Measurements from ENCODE around the gene SMC1B. TPM values are rescaled to one million over a fixed set of nuclear protein-coding genes. Genes with fewer than 3 reads are reported as not detected.

SMC1B gene
- total RNA-seq (2022), result not detected in 2 replicates
- Bru-seq, nascent RNA, result percentile 7 among the genes with signal in this experiment
- BruChase-seq, experiment 1, labeled RNA remaining after a 6-hour chase, result percentile 4 among the genes with signal in this experiment
- BruChase-seq, experiment 2, labeled RNA remaining after a 2-hour chase, result percentile 1 among the genes with signal in this experiment
- long read RNA-seq, partial matches to known transcripts, result 0 of 1 reads
- long read RNA-seq, other reads (novel, unspliced or antisense), result 1 of 1 reads

- no peak for TF ChIP-seq CTCF (IDR thresholded peaks at IDR 0.05; ENCODE audit: unreplicated experiment)
- BruUV-seq (replicated peaks), result TSS peak; percentile 82
- CTCF ChIA-PET, result no interaction called here
- peak within 1 kb of the TSS; percentile 71 for H3K4me3 Mint-ChIP-seq (ENCODE audit: low read depth, unreplicated experiment)
- no peaks in the 10 kb centered on the region for H3K4me1 Mint-ChIP-seq (ENCODE audit: low read depth, unreplicated experiment)
- H3K36me3 Mint-ChIP-seq (ENCODE audit: insufficient read depth, unreplicated experiment), result peaks cover 9% of the 10 kb centered on the region
- H3K27me3 Mint-ChIP-seq (ENCODE audit: unreplicated experiment), result no peaks in the 10 kb centered on the region
- H3K27ac Mint-ChIP-seq (ENCODE audit: unreplicated experiment), result peak within 1 kb of the TSS; percentile 67
- intact Hi-C loops (cut with micrococcal nuclease; ENCODE audit: unreplicated experiment), result no loop called here
- peak; percentile 83 for DNase-seq
- no peaks in the 10 kb centered on the region for H3K9me3 Mint-ChIP-seq (ENCODE audit: low read depth, unreplicated experiment)
These were observed at the start of gene SMC1B, which contains the start of gene RIBC2 for GRCh38 chr22:45413368-45414211. Gene SMC1B, minus strand, starts transcription at chr22:45413599. Its CDS starts 32 bp downstream, at chr22:45413567. Gene RIBC2, plus strand, starts transcription at chr22:45413693. Its CDS starts 194 bp downstream, at chr22:45413887.

- no TSS peak for BruUV-seq (replicated peaks)
- CTCF ChIA-PET, result interaction anchor here (0.9 kb wide), 1 partner anchor 87 kb away, joined by 3 read pairs; no protein-coding TSS in a partner anchor
- TF ChIP-seq CTCF (IDR thresholded peaks at IDR 0.05; ENCODE audit: unreplicated experiment), result no peak
- Mint-ChIP-seq H3K9me3 (ENCODE audit: low read depth, unreplicated experiment) (peaks cover 4% of the 10 kb centered on the region), H3K4me1 (ENCODE audit: low read depth, unreplicated experiment) (no peaks in the 10 kb centered on the region), H3K27ac (ENCODE audit: unreplicated experiment) (no peak overlapping the region), H3K4me3 (ENCODE audit: low read depth, unreplicated experiment) (no peak overlapping the region), H3K27me3 (ENCODE audit: unreplicated experiment) (peaks cover 27% of the 10 kb centered on the region), H3K36me3 (ENCODE audit: insufficient read depth, unreplicated experiment) (no peaks in the 10 kb centered on the region)
- DNase-seq, result no peak
- intact Hi-C loops (cut with micrococcal nuclease; ENCODE audit: unreplicated experiment), result no loop called here
These were observed 48.7 kb upstream of the SMC1B start for GRCh38 chr22:45462034-45462655.

DNA sequence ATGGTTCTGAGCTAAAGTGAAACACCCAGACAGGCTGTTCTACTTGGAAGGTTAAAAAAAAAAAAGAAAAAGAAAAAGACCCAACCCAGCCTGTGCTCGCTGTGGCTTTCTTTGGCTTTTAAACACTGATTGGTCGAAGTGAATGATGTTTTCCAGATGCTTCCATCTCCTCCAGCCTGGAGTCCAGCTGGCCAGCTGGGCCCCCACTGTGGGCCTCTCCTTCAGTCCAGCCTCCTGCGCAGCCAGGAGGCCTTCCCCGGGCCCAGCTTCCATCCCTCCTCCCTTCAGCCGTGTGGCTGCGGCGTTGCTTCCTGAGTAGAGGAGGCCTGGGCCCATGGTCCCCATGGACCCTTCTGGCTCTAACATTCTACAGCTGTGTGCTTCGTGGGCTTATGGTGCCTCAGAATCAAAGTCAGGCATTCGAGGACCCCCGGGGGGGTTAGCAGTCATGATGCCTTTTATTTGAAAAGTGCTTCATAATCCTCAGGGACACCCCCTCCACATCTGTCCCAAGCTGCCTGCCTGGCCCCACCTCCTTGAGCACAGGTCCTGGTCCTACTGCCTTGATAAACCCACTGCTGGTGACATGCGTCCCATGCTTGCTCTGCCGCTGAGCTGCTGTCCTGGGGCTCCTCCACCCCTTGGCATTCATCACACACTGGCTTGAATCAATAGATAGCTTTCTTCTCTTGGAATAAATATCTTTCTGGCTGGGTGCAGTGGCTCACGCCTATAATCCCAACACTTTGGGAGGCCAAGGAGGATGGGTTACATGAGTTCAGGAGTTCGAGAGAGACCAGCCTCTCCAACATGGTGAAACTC lies 47.1 kb upstream of the SMC1B start:
- Mint-ChIP-seq H3K27me3 (ENCODE audit: unreplicated experiment) (peaks cover 43% of the 10 kb centered on the region), H3K9me3 (ENCODE audit: low read depth, unreplicated experiment) (peaks cover 4% of the 10 kb centered on the region), H3K4me1 (ENCODE audit: low read depth, unreplicated experiment) (no peaks in the 10 kb centered on the region), H3K27ac (ENCODE audit: unreplicated experiment) (no peak overlapping the region), H3K4me3 (ENCODE audit: low read depth, unreplicated experiment) (no peak overlapping the region), H3K36me3 (ENCODE audit: insufficient read depth, unreplicated experiment) (no peaks in the 10 kb centered on the region)
- TF ChIP-seq CTCF (IDR thresholded peaks at IDR 0.05; ENCODE audit: unreplicated experiment), result no peak
- CTCF ChIA-PET, result no interaction called here
- no peak for DNase-seq
- intact Hi-C loops (cut with micrococcal nuclease; ENCODE audit: unreplicated experiment), result no loop called here
- BruUV-seq (replicated peaks), result no TSS peak

GRCh38 chr22:45459235-45459634 lies 45.8 kb upstream of the SMC1B start:
- CTCF ChIA-PET, result no interaction called here
- no peak overlapping the region for H3K27ac Mint-ChIP-seq (ENCODE audit: unreplicated experiment)

More at GRCh38 chr22:45459235-45459634, 45.8 kb upstream of the SMC1B start:
- no TSS peak for BruUV-seq (replicated peaks)
- peaks cover 1% of the 10 kb centered on the region for H3K9me3 Mint-ChIP-seq (ENCODE audit: low read depth, unreplicated experiment)
- H3K4me3 Mint-ChIP-seq (ENCODE audit: low read depth, unreplicated experiment), result no peak overlapping the region
- H3K36me3 Mint-ChIP-seq (ENCODE audit: insufficient read depth, unreplicated experiment), result no peaks in the 10 kb centered on the region
- H3K4me1 Mint-ChIP-seq (ENCODE audit: low read depth, unreplicated experiment), result no peaks in the 10 kb centered on the region
- intact Hi-C loops (cut with micrococcal nuclease; ENCODE audit: unreplicated experiment), result no loop called here
- peaks cover 44% of the 10 kb centered on the region for H3K27me3 Mint-ChIP-seq (ENCODE audit: unreplicated experiment)
- TF ChIP-seq CTCF (IDR thresholded peaks at IDR 0.05; ENCODE audit: unreplicated experiment), result no peak
- DNase-seq, result no peak
